ENCODE results near the gene GSC2.

The GSC2 gene

GRCh38 chr22:19132693-19133400 lies 17.2 kb downstream of the GSC2 start:
- FAIRE-seq, result no peak

DNA sequence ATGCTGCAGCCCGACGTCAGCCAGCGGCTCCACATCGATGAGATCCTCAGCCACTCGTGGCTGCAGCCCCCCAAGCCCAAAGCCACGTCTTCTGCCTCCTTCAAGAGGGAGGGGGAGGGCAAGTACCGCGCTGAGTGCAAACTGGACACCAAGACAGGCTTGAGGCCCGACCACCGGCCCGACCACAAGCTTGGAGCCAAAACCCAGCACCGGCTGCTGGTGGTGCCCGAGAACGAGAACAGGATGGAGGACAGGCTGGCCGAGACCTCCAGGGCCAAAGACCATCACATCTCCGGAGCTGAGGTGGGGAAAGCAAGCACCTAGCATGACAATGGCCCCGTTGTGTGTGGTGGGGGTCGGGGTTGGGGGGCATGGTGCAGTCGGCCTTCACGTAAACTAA lies 17.9 kb downstream of the GSC2 start:
- no peak for FAIRE-seq

DNA sequence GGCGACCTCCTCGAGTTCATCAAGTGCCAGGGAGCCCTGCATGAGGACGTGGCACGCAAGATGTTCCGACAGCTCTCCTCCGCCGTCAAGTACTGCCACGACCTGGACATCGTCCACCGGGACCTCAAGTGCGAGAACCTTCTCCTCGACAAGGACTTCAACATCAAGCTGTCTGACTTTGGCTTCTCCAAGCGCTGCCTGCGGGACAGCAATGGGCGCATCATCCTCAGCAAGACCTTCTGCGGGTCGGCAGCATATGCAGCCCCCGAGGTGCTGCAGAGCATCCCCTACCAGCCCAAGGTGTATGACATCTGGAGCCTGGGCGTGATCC lies 18.4 kb downstream of the GSC2 start:
- no peak for FAIRE-seq

GRCh38 chr22:19130959-19131684 lies 19.0 kb downstream of the GSC2 start, which contains the start of gene TSSK2:
Gene TSSK2, plus strand, starts transcription at chr22:19131308. Its CDS starts 92 bp downstream, at chr22:19131400.
- FAIRE-seq, result no peak

GRCh38 chr22:19129871-19130270 lies 20.2 kb downstream of the GSC2 start:
- no peak for FAIRE-seq

DNA sequence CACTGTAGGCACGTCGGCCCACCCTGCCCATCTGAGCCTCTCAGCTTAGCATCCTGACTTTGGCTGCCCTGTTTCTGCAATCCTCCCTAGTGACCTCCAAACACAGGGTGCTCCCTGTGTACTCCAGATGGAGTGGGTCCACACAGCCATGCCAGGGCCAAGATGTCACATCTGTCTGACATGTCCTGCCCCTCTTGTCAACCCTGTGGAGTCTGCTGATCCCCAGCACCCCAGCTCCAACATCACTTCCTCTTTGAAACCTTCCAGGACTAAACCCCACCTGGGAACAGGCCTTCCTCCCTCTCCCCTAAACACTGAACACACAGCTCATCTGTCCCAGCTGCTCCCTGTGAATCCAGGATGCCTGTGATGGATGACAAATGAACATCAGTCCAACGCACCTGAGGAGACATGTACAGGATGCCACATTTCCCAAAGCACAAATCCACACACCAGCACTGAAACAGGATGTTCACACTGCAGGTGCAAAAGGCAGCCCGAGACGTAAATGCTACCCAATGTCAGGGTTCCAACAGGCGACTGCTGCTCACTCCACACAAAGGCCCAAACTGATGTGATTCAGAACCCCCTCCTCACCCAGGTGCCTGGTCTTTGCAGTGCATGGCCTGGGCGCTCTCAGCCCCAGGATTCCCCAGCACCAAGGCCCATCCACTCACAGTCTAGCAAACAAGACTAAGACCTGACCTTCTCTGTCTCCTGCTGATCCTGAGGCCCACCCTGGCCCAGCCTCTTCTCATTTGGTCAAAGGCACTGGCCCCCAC lies 21.0 kb downstream of the GSC2 start:
- no peak for FAIRE-seq

- FAIRE-seq, result no peak
Observed at GRCh38 chr22:19128009-19128401, 22.1 kb downstream of the GSC2 start.

DNA sequence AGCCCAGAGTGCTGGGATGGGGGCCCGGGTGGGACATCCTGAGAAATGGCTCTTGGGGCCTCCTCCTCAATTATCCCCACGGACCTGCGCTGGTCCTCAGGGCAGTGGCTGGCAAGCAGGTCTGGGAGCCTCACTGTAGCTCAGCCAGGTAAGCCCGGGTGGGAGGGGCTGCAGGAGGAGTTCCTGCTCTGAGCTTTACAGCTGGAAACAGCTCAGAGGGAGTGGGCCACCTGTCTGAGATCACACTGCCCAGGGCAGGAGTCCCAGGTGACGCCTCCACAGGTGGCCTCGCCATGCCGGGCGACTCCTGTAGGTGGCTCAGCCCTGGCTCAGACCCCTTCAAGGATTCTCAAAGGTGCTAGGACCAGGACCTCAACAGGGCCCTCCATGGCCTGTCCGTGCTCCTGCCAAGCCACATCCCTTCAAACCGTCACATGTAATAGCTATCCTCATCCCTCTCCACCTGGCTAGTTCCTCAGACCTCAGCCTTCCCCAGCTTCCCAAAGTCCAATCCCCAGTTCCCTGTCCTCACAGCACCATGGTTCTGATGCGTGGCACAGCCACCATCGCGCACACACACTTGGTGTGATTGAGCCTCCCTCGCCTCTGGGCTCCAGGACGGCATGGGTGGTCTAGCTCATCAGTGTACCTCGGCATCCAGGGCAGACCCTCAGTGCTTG lies 22.6 kb downstream of the GSC2 start:
- no peak for FAIRE-seq

DNA sequence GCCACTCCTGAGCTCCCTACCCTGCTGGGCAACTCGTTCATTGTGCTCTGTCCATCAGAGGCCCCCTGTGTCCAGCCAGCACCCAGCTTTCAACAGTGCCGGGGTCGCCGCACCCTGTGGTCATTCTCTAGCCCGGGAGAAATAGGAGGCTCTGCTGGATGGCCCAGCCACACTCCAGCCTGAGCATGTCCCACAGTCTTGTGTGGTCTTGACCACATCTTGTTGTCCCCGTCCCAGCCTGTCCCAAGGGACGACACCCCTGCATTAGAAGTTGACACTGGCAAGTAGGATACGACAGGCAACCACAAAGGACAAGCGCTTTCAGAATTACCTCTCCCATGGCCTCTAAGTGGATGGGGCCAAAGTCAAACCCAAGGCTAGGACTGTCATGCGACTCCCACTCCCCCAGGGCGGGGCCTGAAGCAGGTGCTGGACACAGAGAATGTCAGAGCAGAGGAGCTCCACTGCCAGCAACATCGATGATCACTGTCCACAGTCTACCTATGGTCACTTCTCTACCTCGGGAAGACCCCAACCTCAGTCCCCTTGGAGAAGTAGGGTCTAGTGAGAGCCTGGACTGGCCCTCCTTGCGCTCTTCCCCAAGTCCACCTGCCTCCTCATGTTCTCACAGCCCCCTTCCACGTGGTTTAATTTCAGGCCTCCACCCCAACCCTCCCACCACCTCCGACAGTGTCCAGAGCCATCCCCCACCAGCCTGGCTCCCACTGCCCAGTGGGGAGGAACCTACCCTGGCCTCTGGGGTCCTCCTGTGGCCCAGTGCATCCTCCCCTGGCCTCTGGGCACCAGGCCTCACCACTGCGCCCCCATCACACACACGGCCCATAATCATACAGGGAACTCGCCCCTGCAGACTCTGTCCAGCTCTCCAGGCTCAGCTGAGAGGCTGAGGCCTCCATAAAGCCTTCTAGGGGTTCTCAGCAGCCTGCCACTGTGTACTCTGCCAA lies 23.5 kb downstream of the GSC2 start:
- no peak for FAIRE-seq

DNA sequence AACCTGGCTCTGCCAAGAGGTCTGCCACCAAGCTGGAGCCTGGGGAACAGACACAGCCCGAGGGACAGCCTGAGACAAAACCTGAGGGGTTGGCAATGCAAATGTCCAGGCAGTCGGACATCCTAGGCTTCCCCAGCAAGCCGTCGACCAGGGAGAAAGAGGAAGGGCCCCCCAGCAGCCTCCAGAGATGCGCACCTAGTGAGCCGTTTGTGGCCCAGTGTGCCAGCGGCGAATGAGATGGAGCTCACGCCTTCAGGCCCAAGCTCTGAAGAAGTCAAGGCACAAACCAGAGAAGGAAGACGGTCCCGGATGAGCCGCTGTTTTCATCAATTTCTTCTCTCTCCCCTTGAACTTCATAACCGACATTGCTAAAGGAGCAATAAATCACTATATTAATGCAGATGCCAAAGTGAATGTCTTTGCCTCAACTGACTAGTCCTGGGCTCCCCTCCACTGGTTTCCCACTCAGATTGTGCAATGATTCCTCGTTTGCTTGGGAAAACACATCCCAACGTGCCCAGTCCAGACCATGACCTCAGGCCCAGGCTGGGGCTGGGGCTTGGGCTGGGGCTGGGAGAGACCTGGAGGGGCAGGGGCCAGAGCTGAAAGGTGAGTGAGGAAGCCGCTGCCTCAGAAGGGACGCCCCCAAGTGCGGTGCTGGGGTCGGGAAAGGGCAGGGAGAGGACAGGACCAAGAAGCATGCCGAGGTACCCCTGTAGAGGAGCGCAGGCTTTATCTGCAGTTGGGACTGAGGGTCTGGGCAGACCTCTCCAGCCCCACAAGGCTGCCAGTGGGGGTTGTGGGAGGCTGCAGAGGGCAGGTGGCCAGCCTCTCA lies 24.4 kb downstream of the GSC2 start:
- FAIRE-seq, result no peak

- FAIRE-seq, result no peak
Observed at GRCh38 chr22:19125011-19125410, 25.1 kb downstream of the GSC2 start.

GRCh38 chr22:19124377-19124776 lies 25.7 kb downstream of the GSC2 start:
- no peak for FAIRE-seq

- no peak for FAIRE-seq
Observed at GRCh38 chr22:19123936-19124335, 26.2 kb downstream of the GSC2 start.

DNA sequence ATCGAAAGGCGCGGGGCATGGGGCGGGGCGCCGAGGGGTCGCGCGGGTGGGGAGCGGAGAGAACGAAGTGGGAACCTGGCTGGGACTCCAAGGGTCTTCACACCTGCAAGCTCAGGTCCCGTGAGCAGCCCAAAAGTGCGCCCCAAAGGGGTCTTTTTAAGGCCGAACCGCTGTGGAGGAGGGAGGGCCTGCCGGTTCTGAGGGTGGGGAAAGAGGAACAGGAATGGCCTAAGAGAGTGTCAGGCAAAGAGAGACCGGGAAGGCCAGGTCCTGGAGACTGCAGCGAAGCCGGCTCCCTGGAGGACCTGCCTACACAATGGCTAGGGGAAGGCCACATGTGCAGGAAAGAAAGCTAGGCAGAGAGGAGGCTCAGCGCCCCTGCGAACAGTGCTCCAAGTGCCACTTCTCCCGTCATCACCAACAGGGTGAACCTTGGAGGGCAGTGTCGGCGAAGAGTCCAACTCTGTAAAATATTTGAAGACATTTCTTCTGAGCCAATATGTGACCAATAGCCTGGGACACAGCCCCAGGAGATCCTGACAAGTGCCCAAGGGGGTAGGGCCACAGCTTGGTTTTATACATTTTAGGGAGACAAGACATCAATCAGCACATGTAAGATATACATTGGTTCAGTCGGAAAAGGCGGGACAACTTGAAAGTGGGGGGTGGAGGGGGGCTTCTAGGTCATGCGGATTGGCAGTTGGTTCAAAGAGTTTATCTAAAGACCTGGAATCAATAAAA lies 27.2 kb downstream of the GSC2 start:
- FAIRE-seq, result no peak

DNA sequence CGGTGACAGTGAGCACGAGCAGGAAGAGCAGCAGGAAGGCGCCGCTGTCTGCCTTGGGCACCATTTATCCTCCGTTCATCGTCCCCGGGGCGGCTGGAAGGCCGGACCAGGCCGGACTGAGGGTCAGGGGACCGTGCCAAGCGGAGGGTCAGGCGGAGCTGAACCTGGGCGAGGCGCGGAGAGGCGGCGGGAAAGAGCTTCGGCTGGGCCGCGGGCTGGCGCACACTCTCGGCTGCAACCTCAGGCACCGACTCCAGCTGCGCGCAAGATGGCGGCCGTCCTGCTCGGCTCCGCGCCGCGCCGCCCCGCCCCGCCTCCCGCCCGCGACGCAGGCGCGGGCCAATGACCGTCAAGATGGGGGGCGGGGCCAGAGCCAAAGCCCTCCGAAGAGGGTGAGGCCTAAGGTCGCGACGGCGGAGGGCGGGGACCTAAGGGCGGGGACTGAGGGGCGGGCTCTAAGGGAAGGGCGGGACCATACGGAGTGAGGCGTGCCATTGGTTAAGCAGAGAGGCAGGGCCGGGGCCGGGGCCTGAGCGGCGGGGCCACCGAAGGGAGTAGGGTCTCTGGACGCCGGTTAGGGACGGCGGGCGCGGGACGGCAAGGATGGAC lies 27.8 kb downstream of the GSC2 start, which contains the start of gene DGCR2:
Gene DGCR2, minus strand, starts transcription at position 270 of the 609 bp plus-strand sequence. Its CDS starts 206 bp downstream, at position 64.
- no peak for FAIRE-seq

- FAIRE-seq, result no peak
Observed at GRCh38 chr22:19121631-19122142, 28.4 kb downstream of the GSC2 start.

DNA sequence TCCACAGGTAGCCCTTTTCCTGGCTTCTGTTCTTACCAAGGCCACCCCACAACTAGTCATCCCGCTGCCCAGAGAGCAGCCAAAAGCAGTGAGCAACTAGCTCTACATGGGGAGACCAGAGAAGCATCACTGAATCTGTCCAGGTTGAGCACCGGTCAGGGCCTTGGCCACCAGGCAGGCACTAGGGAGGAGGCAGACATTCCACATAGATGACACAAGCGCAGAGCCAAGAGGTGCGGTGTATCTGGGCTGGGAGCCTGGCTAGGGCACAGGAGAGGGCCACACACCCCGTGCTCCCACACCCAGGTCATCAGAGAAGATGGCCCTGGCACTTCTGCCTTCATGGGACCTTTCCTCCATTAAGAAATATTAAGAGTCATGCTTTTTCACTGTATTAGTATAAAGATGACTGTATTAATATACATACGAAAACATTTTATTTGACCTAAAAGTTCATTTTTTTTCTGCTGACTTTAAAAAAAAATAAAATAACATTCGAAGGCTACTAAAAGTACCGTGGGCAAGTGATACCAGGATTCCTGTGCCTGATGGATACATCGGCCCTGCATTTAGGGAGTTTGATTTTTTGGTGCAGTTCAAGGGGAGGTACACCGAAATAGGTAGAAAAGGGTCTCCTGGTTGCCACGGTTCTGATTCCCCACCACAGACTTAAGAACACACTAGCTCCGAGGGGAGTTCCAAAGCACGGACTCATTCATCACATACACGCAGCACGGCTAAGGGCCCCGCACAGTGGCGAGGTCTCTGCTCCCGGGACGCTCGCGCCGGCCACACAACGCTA lies 29.1 kb downstream of the GSC2 start:
- no peak for FAIRE-seq

DNA sequence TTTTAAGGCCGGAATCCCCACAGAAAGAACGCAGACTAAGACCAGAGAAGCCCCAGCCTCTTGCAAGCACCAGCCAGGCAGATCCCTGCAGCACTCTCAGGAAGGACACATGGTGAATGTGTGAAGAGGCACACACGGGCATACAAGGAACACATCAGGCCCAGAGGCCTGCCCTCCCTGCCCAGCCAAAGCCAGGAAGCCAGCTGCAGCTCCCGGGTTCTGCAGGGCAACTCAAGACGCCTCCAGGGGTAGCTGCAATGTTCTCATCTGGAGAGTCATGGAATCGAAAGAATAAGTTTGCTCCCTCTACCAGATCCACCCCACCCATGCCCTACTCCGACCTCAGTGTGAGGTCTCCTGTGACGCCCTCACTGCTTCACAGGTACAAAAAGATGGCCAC lies 30.1 kb downstream of the GSC2 start:
- FAIRE-seq, result no peak
